ENCODE measurements around the gene SUPT16H.

The SUPT16H gene

GRCh38 chr14:21308479-21309237 lies 75.2 kb downstream of the SUPT16H start (continued):
- no peak for TF ChIP-seq ZNF654 (tag by site-specific recombination; IDR thresholded peaks at IDR 0.05; ENCODE audit: low read depth)
- no peak for TF ChIP-seq ZNF629 (tag by site-specific recombination; IDR thresholded peaks at IDR 0.05)
- TF ChIP-seq ZNF610 (tag by site-specific recombination; IDR thresholded peaks at IDR 0.05; ENCODE audit: borderline replicate concordance), result peak; percentile 65; the same call in 1 of the 2 replicates
- no peak for TF ChIP-seq IKZF3 (tag by site-specific recombination; IDR thresholded peaks at IDR 0.05)
- TF ChIP-seq ZNF571 (tag by site-specific recombination; IDR thresholded peaks at IDR 0.05), result no peak
- TF ChIP-seq KLF1 (tag by site-specific recombination; IDR thresholded peaks at IDR 0.05), result no peak; the same call in none of the 2 replicates
- no peak for TF ChIP-seq ZNF830 (tag by site-specific recombination; IDR thresholded peaks at IDR 0.05; ENCODE audit: low read depth)
- TF ChIP-seq KLF9 (tag by site-specific recombination; IDR thresholded peaks at IDR 0.05; ENCODE audit: low read depth), result no peak
- no peak for TF ChIP-seq ZFHX2 (tag by site-specific recombination; conservative IDR thresholded peaks at IDR 0.05)
- peak; percentile 76; the same call in 1 of the 2 replicates for TF ChIP-seq TCF7L2 (IDR thresholded peaks at IDR 0.05; ENCODE audit: borderline replicate concordance, low read depth, low read length)
- TF ChIP-seq ZNF138 (tag by site-specific recombination; IDR thresholded peaks at IDR 0.05; ENCODE audit: borderline replicate concordance), result no peak
- no peak for TF ChIP-seq TRIM28 (IDR thresholded peaks at IDR 0.05; ENCODE audit: borderline replicate concordance, low read length)
- no peak for TF ChIP-seq ZNF202 (tag by site-specific recombination; IDR thresholded peaks at IDR 0.05; ENCODE audit: borderline replicate concordance)
- no peak; the same call in 1 of the 2 replicates for TF ChIP-seq EGR2 (tag by site-specific recombination; IDR thresholded peaks at IDR 0.05; ENCODE audit: low read depth)
- no peak for TF ChIP-seq ZNF555 (tag by site-specific recombination; conservative IDR thresholded peaks at IDR 0.05)
- TF ChIP-seq, protein P1, sequence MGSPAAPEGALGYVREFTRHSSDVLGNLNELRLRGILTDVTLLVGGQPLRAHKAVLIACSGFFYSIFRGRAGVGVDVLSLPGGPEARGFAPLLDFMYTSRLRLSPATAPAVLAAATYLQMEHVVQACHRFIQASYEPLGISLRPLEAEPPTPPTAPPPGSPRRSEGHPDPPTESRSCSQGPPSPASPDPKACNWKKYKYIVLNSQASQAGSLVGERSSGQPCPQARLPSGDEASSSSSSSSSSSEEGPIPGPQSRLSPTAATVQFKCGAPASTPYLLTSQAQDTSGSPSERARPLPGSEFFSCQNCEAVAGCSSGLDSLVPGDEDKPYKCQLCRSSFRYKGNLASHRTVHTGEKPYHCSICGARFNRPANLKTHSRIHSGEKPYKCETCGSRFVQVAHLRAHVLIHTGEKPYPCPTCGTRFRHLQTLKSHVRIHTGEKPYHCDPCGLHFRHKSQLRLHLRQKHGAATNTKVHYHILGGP (tag by site-specific recombination; IDR thresholded peaks at IDR 0.05), result no peak
- peak; percentile 86 for TF ChIP-seq YY1 (tag by site-specific recombination; IDR thresholded peaks at IDR 0.05)
- no peak for TF ChIP-seq TSHZ1 (tag by site-specific recombination; IDR thresholded peaks at IDR 0.05; ENCODE audit: borderline replicate concordance)
- TF ChIP-seq ZSCAN23 (tag by site-specific recombination; IDR thresholded peaks at IDR 0.05), result no peak
- no peak for TF ChIP-seq GLIS1 (tag by site-specific recombination; IDR thresholded peaks at IDR 0.05)
- TF ChIP-seq ZNF391 (tag by site-specific recombination; IDR thresholded peaks at IDR 0.05; ENCODE audit: borderline replicate concordance, low read depth), result no peak
- TF ChIP-seq PRDM1 (tag by site-specific recombination; IDR thresholded peaks at IDR 0.05), result peak; percentile 20; the same call in 1 of the 2 replicates
- TF ChIP-seq, protein P2, sequence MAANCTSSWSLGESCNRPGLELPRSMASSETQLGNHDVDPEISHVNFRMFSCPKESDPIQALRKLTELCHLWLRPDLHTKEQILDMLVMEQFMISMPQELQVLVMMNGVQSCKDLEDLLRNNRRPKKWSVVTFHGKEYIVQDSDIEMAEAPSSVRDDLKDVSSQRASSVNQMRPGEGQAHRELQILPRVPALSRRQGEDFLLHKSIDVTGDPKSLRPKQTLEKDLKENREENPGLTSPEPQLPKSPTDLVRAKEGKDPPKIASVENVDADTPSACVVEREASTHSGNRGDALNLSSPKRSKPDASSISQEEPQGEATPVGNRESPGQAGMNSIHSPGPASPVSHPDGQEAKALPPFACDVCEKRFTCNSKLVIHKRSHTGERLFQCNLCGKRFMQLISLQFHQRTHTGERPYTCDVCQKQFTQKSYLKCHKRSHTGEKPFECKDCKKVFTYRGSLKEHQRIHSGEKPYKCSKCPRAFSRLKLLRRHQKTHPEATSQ (tag by site-specific recombination; IDR thresholded peaks at IDR 0.05), result no peak
- TF ChIP-seq ZNF530 (tag by site-specific recombination; IDR thresholded peaks at IDR 0.05; ENCODE audit: low read depth), result no peak
- TF ChIP-seq FEZF1 (tag by site-specific recombination; IDR thresholded peaks at IDR 0.05), result no peak
- no peak for TF ChIP-seq ZNF394 (tag by site-specific recombination; IDR thresholded peaks at IDR 0.05; ENCODE audit: borderline replicate concordance)
- TF ChIP-seq ZIC2 (tag by site-specific recombination; IDR thresholded peaks at IDR 0.05), result no peak
- no peak for TF ChIP-seq ZNF776 (tag by site-specific recombination; IDR thresholded peaks at IDR 0.05; ENCODE audit: borderline replicate concordance)
- no peak for TF ChIP-seq ZNF239 (tag by site-specific recombination; IDR thresholded peaks at IDR 0.05)
- no peak for TF ChIP-seq ZBTB48 (tag by site-specific recombination; IDR thresholded peaks at IDR 0.05)
- TF ChIP-seq, protein P3, sequence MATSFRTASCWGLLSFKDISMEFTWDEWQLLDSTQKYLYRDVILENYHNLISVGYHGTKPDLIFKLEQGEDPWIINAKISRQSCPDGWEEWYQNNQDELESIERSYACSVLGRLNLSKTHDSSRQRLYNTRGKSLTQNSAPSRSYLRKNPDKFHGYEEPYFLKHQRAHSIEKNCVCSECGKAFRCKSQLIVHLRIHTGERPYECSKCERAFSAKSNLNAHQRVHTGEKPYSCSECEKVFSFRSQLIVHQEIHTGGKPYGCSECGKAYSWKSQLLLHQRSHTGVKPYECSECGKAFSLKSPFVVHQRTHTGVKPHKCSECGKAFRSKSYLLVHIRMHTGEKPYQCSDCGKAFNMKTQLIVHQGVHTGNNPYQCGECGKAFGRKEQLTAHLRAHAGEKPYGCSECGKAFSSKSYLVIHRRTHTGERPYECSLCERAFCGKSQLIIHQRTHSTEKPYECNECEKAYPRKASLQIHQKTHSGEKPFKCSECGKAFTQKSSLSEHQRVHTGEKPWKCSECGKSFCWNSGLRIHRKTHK (tag by site-specific recombination; IDR thresholded peaks at IDR 0.05), result no peak
